A673 (cell line): Measurements from ENCODE around the gene STK36. TPM values are rescaled to one million over a fixed set of nuclear protein-coding genes. Genes with fewer than 3 reads are reported as not detected.

ENCODE experiments used
- BruUV-seq: library from RNA; stranded (reverse); fragments of 400-500 nt; replicated peaks from 2 replicates; lab custom pipeline; 2021; lab: Mats Ljungman, UMichigan
- CTCF ChIA-PET: fragments of 300-600 bp; sonication (Branson Sonifier 250); formaldehyde crosslinking; loops from one replicate; lab custom pipeline; 2022; ENCODE audit warnings: antibody characterized with exemption; lab: Charles Lee
- POLR2A ChIA-PET: fragments of 300-600 bp; sonication (Branson Sonifier 250); formaldehyde crosslinking; loops from one replicate; lab custom pipeline; 2022; ENCODE audit warnings: antibody characterized with exemption; ENCODE audit not compliant: low non-redundant PET; lab: Charles Lee
- DNase-seq: peaks from one replicate; pipeline ENCODE4 v3.0.0-alpha.2; 2015; ENCODE audit warnings: low spot score
- H3K27ac ChIP-seq: fragments of 200-600 bp; sonication (generic); 2 replicates; pipeline ENCODE4 v1.5.1; 2016; ENCODE audit warnings: mixed run types, low read depth, mild to moderate bottlenecking, mixed read lengths, antibody characterized with exemption, low read length; ENCODE audit not compliant: poor library complexity, severe bottlenecking
- H3K27me3 ChIP-seq: fragments of 200-600 bp; sonication (generic); replicated peaks from 2 replicates; pipeline ENCODE4 v1.6.1; 2017; ENCODE audit warnings: mixed run types, low read depth, mild to moderate bottlenecking, mixed read lengths, antibody characterized with exemption, low read length; ENCODE audit not compliant: insufficient read depth, poor library complexity
- H3K36me3 ChIP-seq: fragments of 200-600 bp; sonication (generic); 2 replicates; pipeline ENCODE4 v1.6.1; 2016; ENCODE audit warnings: mixed run types, mild to moderate bottlenecking, mixed read lengths, antibody characterized with exemption, low read length; ENCODE audit not compliant: insufficient read depth, poor library complexity, severe bottlenecking
- H3K4me1 ChIP-seq: fragments of 200-600 bp; sonication (generic); 2 replicates; pipeline ENCODE4 v1.6.1; 2017; ENCODE audit warnings: mixed run types, mild to moderate bottlenecking, mixed read lengths, antibody characterized with exemption, low read length; ENCODE audit not compliant: insufficient read depth, poor library complexity, severe bottlenecking
- H3K4me3 ChIP-seq: fragments of 200-600 bp; sonication (generic); 2 replicates; pipeline ENCODE4 v1.5.1; 2016; ENCODE audit warnings: low read depth, mixed run types, mild to moderate bottlenecking, mixed read lengths, low read length; ENCODE audit not compliant: poor library complexity, severe bottlenecking
- H3K9me3 ChIP-seq: fragments of 200-600 bp; sonication (generic); 2 replicates; pipeline ENCODE4 v1.6.1; 2016; ENCODE audit warnings: mixed run types, low read depth, mild to moderate bottlenecking, mixed read lengths, antibody characterized with exemption, low read length; ENCODE audit not compliant: poor library complexity, severe bottlenecking
- EZH2 ChIP-seq: fragments of 200-600 bp; sonication (generic); IDR thresholded peaks from 2 replicates; pipeline ENCODE4 v1.6.1; 2017; ENCODE audit warnings: borderline replicate concordance, low read depth, mild to moderate bottlenecking, mixed read lengths, antibody characterized with exemption, low read length; ENCODE audit not compliant: poor library complexity, severe bottlenecking
- intact Hi-C: fragments of 100-400 bp; cut with micrococcal nuclease; formaldehyde crosslinking; loops from one replicate; pipeline ENCODE4 v1.10.0; 2022; ENCODE audit not compliant: unreplicated experiment
- total RNA-seq: library from RNA; stranded (reverse); gene quantifications from 2 replicates; pipeline ENCODE4 v1.2.3, GENCODE V29; 2021
- TF ChIP-seq, protein P1 (sequence below): fragments of 300-800, 200-600 bp; sonication (generic); conservative IDR thresholded peaks from 2 replicates; pipeline ENCODE4 v1.5.1; 2017; ENCODE audit warnings: low read depth, mild to moderate bottlenecking, antibody characterized with exemption, low read length, moderate library complexity, mixed read lengths

The STK36 gene
- total RNA-seq, 1 experiment from 2014 or later: 69.3 TPM

DNA sequence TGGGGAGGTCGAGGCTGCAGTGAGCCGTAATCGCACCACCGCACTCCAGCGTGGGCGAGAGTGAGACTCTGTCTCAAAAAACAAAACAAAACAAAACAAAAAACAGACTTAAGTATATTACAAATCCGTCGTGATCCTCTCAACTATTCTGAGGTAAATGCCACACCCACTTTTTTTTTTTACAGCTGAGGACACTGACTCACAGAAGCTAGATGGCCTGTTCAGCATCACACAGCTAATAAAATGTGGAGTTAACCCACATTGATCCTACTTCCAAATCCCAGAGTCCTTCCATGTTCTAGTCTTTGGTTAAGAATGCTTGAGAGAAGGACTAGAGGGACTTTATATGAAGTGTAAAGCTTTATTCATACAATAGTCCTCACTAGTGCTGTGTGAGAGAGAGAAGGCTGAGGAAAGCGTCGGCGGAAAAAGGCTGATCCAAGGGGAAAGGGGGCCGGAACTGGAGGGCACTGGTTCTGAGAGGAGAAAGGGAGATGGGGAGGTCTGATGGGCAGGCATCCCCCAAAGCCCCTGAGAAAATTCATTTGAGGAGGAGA lies 711 bp upstream of the STK36 start:
- H3K36me3 ChIP-seq: peaks cover 21% of the 10 kb centered on the region
- H3K4me3 ChIP-seq: peak overlapping the region; percentile 75
- ChIA-PET CTCF (interaction anchor here (1.1 to 1.6 kb wide), 3 partner anchors 16 to 176 kb away, joined by 3 to 6 read pairs (median 3); no protein-coding TSS in a partner anchor), POLR2A (no interaction called here)
- intact Hi-C loops: no loop called here
- TSS peak; percentile 82 for BruUV-seq
- no peaks in the 10 kb centered on the region for H3K9me3 ChIP-seq
- DNase-seq: peak; percentile 29
- H3K27ac ChIP-seq: no peak overlapping the region
- no peaks in the 10 kb centered on the region for H3K4me1 ChIP-seq
- TF ChIP-seq EZH2: no peak
- TF ChIP-seq, protein P1, sequence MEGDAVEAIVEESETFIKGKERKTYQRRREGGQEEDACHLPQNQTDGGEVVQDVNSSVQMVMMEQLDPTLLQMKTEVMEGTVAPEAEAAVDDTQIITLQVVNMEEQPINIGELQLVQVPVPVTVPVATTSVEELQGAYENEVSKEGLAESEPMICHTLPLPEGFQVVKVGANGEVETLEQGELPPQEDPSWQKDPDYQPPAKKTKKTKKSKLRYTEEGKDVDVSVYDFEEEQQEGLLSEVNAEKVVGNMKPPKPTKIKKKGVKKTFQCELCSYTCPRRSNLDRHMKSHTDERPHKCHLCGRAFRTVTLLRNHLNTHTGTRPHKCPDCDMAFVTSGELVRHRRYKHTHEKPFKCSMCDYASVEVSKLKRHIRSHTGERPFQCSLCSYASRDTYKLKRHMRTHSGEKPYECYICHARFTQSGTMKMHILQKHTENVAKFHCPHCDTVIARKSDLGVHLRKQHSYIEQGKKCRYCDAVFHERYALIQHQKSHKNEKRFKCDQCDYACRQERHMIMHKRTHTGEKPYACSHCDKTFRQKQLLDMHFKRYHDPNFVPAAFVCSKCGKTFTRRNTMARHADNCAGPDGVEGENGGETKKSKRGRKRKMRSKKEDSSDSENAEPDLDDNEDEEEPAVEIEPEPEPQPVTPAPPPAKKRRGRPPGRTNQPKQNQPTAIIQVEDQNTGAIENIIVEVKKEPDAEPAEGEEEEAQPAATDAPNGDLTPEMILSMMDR: no peak
- no peaks in the 10 kb centered on the region for H3K27me3 ChIP-seq

DNA sequence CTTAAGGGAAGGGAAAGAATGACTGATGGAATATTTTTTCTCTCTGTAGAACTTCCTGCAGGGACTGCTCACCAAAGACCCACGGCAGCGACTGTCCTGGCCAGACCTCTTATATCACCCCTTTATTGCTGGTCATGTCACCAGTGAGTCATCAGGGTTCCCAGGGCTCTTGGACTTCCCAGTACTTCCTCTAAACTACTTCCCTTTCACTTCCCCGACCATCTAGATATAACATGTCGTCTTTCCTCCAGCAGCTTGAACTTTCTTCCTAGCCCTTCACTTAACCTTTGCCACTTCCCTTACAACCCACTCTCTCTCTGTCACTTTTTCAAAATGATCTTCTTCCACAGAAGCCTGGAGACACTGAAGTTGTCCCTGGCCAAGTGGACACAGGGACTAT lies 7.2 kb downstream of the STK36 start:
- BruUV-seq: no TSS peak

DNA sequence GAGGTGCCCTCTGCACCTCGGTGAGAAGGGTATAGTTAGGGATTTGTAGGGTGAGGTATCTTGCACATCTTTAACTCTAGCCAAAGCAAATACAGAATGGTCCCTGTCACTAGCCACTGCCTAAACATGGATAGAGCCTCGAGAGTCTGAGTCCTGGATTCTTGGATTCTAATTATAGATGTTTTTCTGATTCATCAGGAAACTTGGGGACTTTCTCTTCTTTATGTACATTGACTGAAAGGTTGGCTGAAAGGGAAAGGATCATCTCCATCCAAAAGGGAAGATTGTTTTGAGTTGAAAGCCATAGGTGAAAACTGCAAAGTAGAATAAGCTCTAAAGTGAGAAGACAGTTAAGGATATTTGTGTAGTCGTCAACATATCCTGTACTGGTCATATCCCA lies 8.2 kb downstream of the STK36 start:
- no TSS peak for BruUV-seq
- no peak for TF ChIP-seq EZH2
- TF ChIP-seq, protein P1: no peak

More for the DNA sequence above, 7.2 kb downstream of the STK36 start:
- POLR2A ChIA-PET: no interaction called here
- DNase-seq: no peak
- Histone ChIP-seq H3K4me3 (no peak overlapping the region), H3K27me3 (no peaks in the 10 kb centered on the region), H3K36me3 (peaks cover 4% of the 10 kb centered on the region), H3K9me3 (no peaks in the 10 kb centered on the region), H3K4me1 (no peaks in the 10 kb centered on the region), H3K27ac (no peak overlapping the region)
- TF ChIP-seq, protein P1: no peak
- no peak for TF ChIP-seq EZH2
- CTCF ChIA-PET: no interaction called here
- intact Hi-C loops: no loop called here

More for the DNA sequence above, 8.2 kb downstream of the STK36 start:
- Histone ChIP-seq H3K27me3 (no peaks in the 10 kb centered on the region), H3K9me3 (no peaks in the 10 kb centered on the region), H3K27ac (no peak overlapping the region), H3K36me3 (peaks cover 4% of the 10 kb centered on the region), H3K4me1 (no peaks in the 10 kb centered on the region), H3K4me3 (no peak overlapping the region)
- POLR2A ChIA-PET: no interaction called here
- CTCF ChIA-PET: no interaction called here
- intact Hi-C loops: no loop called here
- no peak for DNase-seq
